Measurements from ENCODE around the gene STAT4.
A peak's percentile ranks its signal among the peaks of the same experiment; 100 is the strongest.

The STAT4 gene

DNA sequence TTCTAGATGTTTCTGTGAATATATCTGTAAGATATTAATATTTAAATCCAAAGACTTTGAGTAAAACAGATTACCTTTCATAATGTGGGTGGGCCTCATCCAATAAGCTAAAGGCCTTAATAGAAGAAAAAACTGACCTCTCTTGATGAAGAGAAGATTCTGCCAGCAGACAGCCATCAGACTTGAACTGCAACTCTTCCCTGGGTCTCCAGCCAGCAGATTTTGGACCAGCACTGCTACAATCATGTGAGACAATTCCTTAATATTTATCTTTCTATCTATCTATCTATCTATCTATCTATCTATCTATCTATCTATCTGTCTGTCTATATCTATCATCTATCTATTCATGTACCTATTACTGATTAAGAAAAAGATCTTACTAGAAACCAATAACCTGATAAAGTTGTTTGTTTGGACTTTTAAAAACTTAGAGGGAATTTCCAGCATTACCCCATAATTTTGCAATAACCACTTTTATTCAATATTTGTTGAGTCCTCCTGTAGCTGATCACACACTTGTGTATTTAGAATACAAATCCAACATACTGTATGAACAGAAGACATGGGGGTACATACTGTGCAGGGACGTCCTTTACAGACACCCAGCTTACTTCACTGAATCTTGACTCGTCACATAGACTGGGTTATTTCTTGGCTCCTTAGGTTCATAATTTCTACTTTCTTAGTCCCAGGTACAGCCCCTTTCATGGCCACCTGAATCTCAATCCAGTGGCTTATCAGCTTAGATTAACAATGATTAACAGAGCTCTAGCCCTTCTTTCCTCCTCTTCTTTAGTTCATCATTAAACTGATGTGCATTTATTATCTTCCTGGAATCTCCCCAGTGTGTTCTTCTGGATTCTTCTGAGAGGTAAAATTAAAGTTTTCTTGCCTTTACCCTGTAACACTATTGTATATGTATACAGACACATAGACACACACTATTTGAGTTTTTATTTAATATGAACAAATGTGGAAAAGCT lies 27.2 kb upstream of the STAT4 start:
- no peak overlapping the region for H4K91ac ChIP-seq (ENCODE audit: low read depth, low read length, poor library complexity)
- H3K27ac ChIP-seq (replicated peaks; ENCODE audit: low read length): no peak overlapping the region
- H4K8ac ChIP-seq (ENCODE audit: low read depth, low read length): no peak overlapping the region
- no peak overlapping the region for H2BK15ac ChIP-seq (ENCODE audit: low read length)
- DNase-seq (ENCODE audit: low spot score): no peak
- H3K4me2 ChIP-seq (ENCODE audit: insufficient read depth, low read length, poor library complexity, severe bottlenecking): no peak overlapping the region
- H3K9ac ChIP-seq (ENCODE audit: low read depth, low read length, poor library complexity): no peak overlapping the region
- no peak overlapping the region for H3K18ac ChIP-seq (ENCODE audit: low read length)
- H3K4me3 ChIP-seq (ENCODE audit: low read length in 2 of 2): no peak overlapping the region
- no peaks in the 10 kb centered on the region for H3K27me3 ChIP-seq (ENCODE audit: control insufficient read depth in 3 of 3, insufficient read depth in 3 of 3, low read depth in 1 of 3, low read length in 3 of 3)
- no peak overlapping the region for H2BK5ac ChIP-seq (ENCODE audit: low read length)
- H2BK12ac ChIP-seq (ENCODE audit: low read length): no peak overlapping the region
- peaks cover 1 to 8% of the 10 kb centered on the region in 2 donors for H3K4me1 ChIP-seq (ENCODE audit: control insufficient read depth in 2 of 2, insufficient read depth in 1 of 2, low read depth in 1 of 2, low read length in 2 of 2)
- H2BK120ac ChIP-seq (ENCODE audit: low read depth, low read length): no peak overlapping the region
- no peak overlapping the region for H3K23ac ChIP-seq (ENCODE audit: low read depth, low read length, poor library complexity)
- no peaks in the 10 kb centered on the region for H3K79me1 ChIP-seq (ENCODE audit: low read depth, low read length)
- H2AFZ ChIP-seq (ENCODE audit: low read length): no peak overlapping the region
- no peak overlapping the region for H3K4ac ChIP-seq (ENCODE audit: low read length)
- no CpG with 5 or more reads among the region's 2 CpGs for WGBS, 2 donors (ENCODE audit: extremely low coverage in 2 of 2, insufficient read length in 2 of 2, insufficient replicate concordance in 1 of 2)
- H3K9me3 ChIP-seq (replicated peaks in 1 of 2; ENCODE audit: control insufficient read depth in 2 of 2, insufficient read depth in 1 of 2, low read depth in 1 of 2, low read length in 2 of 2): no peaks in the 10 kb centered on the region
- no peak overlapping the region for H2AK5ac ChIP-seq (ENCODE audit: low read depth, low read length)
- no peaks in the 10 kb centered on the region for H3K36me3 ChIP-seq (replicated peaks in 1 of 2; ENCODE audit: control insufficient read depth in 2 of 2, insufficient read depth in 2 of 2, low read length in 2 of 2)
- H3K14ac ChIP-seq (ENCODE audit: low read length): no peak overlapping the region

DNA sequence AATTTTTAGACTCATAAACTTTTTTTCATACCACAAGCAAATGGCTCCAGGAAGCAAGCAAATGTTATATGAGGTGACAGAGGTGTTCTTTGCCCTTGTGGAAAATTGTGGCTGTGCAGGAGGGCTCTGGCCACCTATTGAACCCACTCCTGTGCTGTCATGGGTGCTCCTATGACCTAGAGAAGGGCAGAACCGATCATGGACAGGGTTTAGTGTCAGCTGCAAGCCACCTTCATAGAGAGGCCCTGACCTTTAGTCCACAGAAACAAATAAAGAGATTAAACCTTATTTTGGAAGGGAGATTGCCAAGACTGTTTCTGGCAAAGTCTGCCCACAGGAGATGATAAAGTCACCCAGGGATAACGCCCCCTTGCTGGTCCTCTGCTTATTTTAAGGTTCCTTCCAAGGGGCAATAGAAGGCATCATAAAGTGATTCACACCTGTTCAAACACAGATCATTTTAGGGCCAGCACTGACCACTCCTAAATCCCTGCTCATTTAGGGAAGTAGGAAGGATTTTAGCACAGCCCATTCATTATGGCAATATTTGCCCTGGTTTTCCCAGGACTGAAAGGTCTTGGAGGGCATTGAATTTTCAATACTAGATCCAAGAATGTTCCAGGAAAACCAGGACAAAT lies 26.1 kb upstream of the STAT4 start:
- Histone ChIP-seq H3K9me3 (replicated peaks in 1 of 2; ENCODE audit: control insufficient read depth in 2 of 2, insufficient read depth in 1 of 2, low read depth in 1 of 2, low read length in 2 of 2) (no peaks in the 10 kb centered on the region), H3K4me3 (ENCODE audit: low read length in 2 of 2) (no peak overlapping the region), H3K4me2 (ENCODE audit: insufficient read depth, low read length, poor library complexity, severe bottlenecking) (no peak overlapping the region), H3K27me3 (ENCODE audit: control insufficient read depth in 3 of 3, insufficient read depth in 3 of 3, low read depth in 1 of 3, low read length in 3 of 3) (no peaks in the 10 kb centered on the region), H3K36me3 (replicated peaks in 1 of 2; ENCODE audit: control insufficient read depth in 2 of 2, insufficient read depth in 2 of 2, low read length in 2 of 2) (no peaks in the 10 kb centered on the region), H3K4me1 (ENCODE audit: control insufficient read depth in 2 of 2, insufficient read depth in 1 of 2, low read depth in 1 of 2, low read length in 2 of 2) (peaks cover 1 to 8% of the 10 kb centered on the region in 2 donors), H4K8ac (ENCODE audit: low read depth, low read length) (no peak overlapping the region), H2BK120ac (ENCODE audit: low read depth, low read length) (no peak overlapping the region), H4K91ac (ENCODE audit: low read depth, low read length, poor library complexity) (no peak overlapping the region), H3K79me1 (ENCODE audit: low read depth, low read length) (no peaks in the 10 kb centered on the region), H3K4ac (ENCODE audit: low read length) (no peak overlapping the region), H3K18ac (ENCODE audit: low read length) (no peak overlapping the region), H2BK12ac (ENCODE audit: low read length) (no peak overlapping the region), H3K27ac (replicated peaks; ENCODE audit: low read length) (no peak overlapping the region), H3K14ac (ENCODE audit: low read length) (no peak overlapping the region), H2AK5ac (ENCODE audit: low read depth, low read length) (no peak overlapping the region), H2BK5ac (ENCODE audit: low read length) (no peak overlapping the region), H3K9ac (ENCODE audit: low read depth, low read length, poor library complexity) (no peak overlapping the region), H2AFZ (ENCODE audit: low read length) (no peak overlapping the region), H3K23ac (ENCODE audit: low read depth, low read length, poor library complexity) (no peak overlapping the region), H2BK15ac (ENCODE audit: low read length) (no peak overlapping the region)
- no peak for DNase-seq (ENCODE audit: low spot score)
- no CpG with 5 or more reads among the region's 2 CpGs for WGBS, 2 donors (ENCODE audit: extremely low coverage in 2 of 2, insufficient read length in 2 of 2, insufficient replicate concordance in 1 of 2)

GRCh38 chr2:191176305-191176704 lies 25.5 kb upstream of the STAT4 start:
- Histone ChIP-seq H2BK15ac (ENCODE audit: low read length) (no peak overlapping the region), H2AK5ac (ENCODE audit: low read depth, low read length) (no peak overlapping the region), H4K91ac (ENCODE audit: low read depth, low read length, poor library complexity) (no peak overlapping the region), H2BK5ac (ENCODE audit: low read length) (no peak overlapping the region), H3K18ac (ENCODE audit: low read length) (no peak overlapping the region), H3K27me3 (ENCODE audit: control insufficient read depth in 3 of 3, insufficient read depth in 3 of 3, low read depth in 1 of 3, low read length in 3 of 3) (no peaks in the 10 kb centered on the region), H2AFZ (ENCODE audit: low read length) (no peak overlapping the region), H3K79me1 (ENCODE audit: low read depth, low read length) (no peaks in the 10 kb centered on the region), H3K27ac (replicated peaks; ENCODE audit: low read length) (no peak overlapping the region), H3K23ac (ENCODE audit: low read depth, low read length, poor library complexity) (no peak overlapping the region), H2BK120ac (ENCODE audit: low read depth, low read length) (no peak overlapping the region), H3K36me3 (replicated peaks in 1 of 2; ENCODE audit: control insufficient read depth in 2 of 2, insufficient read depth in 2 of 2, low read length in 2 of 2) (no peaks in the 10 kb centered on the region), H3K4me1 (ENCODE audit: control insufficient read depth in 2 of 2, insufficient read depth in 1 of 2, low read depth in 1 of 2, low read length in 2 of 2) (peaks cover 1 to 8% of the 10 kb centered on the region in 2 donors), H3K4ac (ENCODE audit: low read length) (no peak overlapping the region), H3K4me3 (ENCODE audit: low read length in 2 of 2) (no peak overlapping the region), H3K9ac (ENCODE audit: low read depth, low read length, poor library complexity) (no peak overlapping the region), H3K14ac (ENCODE audit: low read length) (no peak overlapping the region), H4K8ac (ENCODE audit: low read depth, low read length) (no peak overlapping the region), H3K4me2 (ENCODE audit: insufficient read depth, low read length, poor library complexity, severe bottlenecking) (no peak overlapping the region), H3K9me3 (replicated peaks in 1 of 2; ENCODE audit: control insufficient read depth in 2 of 2, insufficient read depth in 1 of 2, low read depth in 1 of 2, low read length in 2 of 2) (no peaks in the 10 kb centered on the region), H2BK12ac (ENCODE audit: low read length) (no peak overlapping the region)
- WGBS, 2 donors (ENCODE audit: extremely low coverage in 2 of 2, insufficient read length in 2 of 2, insufficient replicate concordance in 1 of 2): no CpG with 5 or more reads among the region's 1 CpG
- no peak for DNase-seq (ENCODE audit: low spot score)

- H2BK15ac ChIP-seq (ENCODE audit: low read length): no peak overlapping the region
- H3K36me3 ChIP-seq (replicated peaks in 1 of 2; ENCODE audit: control insufficient read depth in 2 of 2, insufficient read depth in 2 of 2, low read length in 2 of 2): no peaks in the 10 kb centered on the region
- H2BK120ac ChIP-seq (ENCODE audit: low read depth, low read length): no peak overlapping the region
- H3K23ac ChIP-seq (ENCODE audit: low read depth, low read length, poor library complexity): no peak overlapping the region
- DNase-seq (ENCODE audit: low spot score): no peak
- H3K4ac ChIP-seq (ENCODE audit: low read length): no peak overlapping the region
- no peak overlapping the region for H3K9ac ChIP-seq (ENCODE audit: low read depth, low read length, poor library complexity)
- no CpG with 5 or more reads among the region's 3 CpGs for WGBS, 2 donors (ENCODE audit: extremely low coverage in 2 of 2, insufficient read length in 2 of 2, insufficient replicate concordance in 1 of 2)
- H3K4me2 ChIP-seq (ENCODE audit: insufficient read depth, low read length, poor library complexity, severe bottlenecking): no peak overlapping the region
- no peaks in the 10 kb centered on the region for H3K79me1 ChIP-seq (ENCODE audit: low read depth, low read length)
- no peak overlapping the region for H3K27ac ChIP-seq (replicated peaks; ENCODE audit: low read length)
- no peak overlapping the region for H4K91ac ChIP-seq (ENCODE audit: low read depth, low read length, poor library complexity)
- H4K8ac ChIP-seq (ENCODE audit: low read depth, low read length): no peak overlapping the region
- H2BK12ac ChIP-seq (ENCODE audit: low read length): no peak overlapping the region
- no peaks in the 10 kb centered on the region for H3K27me3 ChIP-seq (ENCODE audit: control insufficient read depth in 3 of 3, insufficient read depth in 3 of 3, low read depth in 1 of 3, low read length in 3 of 3)
- no peak overlapping the region for H3K18ac ChIP-seq (ENCODE audit: low read length)
- H2BK5ac ChIP-seq (ENCODE audit: low read length): no peak overlapping the region
- H3K4me1 ChIP-seq (ENCODE audit: control insufficient read depth in 2 of 2, insufficient read depth in 1 of 2, low read depth in 1 of 2, low read length in 2 of 2): peaks cover 1 to 8% of the 10 kb centered on the region in 2 donors
- H2AFZ ChIP-seq (ENCODE audit: low read length): peak overlapping the region; percentile 36
- no peak overlapping the region for H3K14ac ChIP-seq (ENCODE audit: low read length)
- H3K4me3 ChIP-seq (ENCODE audit: low read length in 2 of 2): no peak overlapping the region
- H3K9me3 ChIP-seq (replicated peaks in 1 of 2; ENCODE audit: control insufficient read depth in 2 of 2, insufficient read depth in 1 of 2, low read depth in 1 of 2, low read length in 2 of 2): no peaks in the 10 kb centered on the region
- H2AK5ac ChIP-seq (ENCODE audit: low read depth, low read length): no peak overlapping the region
Measured at GRCh38 chr2:191174442-191174841, 23.6 kb upstream of the STAT4 start.

All from neuronal stem cell (in vitro differentiated cells).